ENCODE results near the gene RANGRF.
A peak's percentile ranks its signal among the peaks of the same experiment; 100 is the strongest.
"Not testable (repeated sequence)": the region's sequence is repeated elsewhere in the genome, so short reads cannot be mapped to it uniquely, and the experiment has no call there.

The RANGRF gene, protein sequence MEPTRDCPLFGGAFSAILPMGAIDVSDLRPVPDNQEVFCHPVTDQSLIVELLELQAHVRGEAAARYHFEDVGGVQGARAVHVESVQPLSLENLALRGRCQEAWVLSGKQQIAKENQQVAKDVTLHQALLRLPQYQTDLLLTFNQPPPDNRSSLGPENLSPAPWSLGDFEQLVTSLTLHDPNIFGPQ

DNA sequence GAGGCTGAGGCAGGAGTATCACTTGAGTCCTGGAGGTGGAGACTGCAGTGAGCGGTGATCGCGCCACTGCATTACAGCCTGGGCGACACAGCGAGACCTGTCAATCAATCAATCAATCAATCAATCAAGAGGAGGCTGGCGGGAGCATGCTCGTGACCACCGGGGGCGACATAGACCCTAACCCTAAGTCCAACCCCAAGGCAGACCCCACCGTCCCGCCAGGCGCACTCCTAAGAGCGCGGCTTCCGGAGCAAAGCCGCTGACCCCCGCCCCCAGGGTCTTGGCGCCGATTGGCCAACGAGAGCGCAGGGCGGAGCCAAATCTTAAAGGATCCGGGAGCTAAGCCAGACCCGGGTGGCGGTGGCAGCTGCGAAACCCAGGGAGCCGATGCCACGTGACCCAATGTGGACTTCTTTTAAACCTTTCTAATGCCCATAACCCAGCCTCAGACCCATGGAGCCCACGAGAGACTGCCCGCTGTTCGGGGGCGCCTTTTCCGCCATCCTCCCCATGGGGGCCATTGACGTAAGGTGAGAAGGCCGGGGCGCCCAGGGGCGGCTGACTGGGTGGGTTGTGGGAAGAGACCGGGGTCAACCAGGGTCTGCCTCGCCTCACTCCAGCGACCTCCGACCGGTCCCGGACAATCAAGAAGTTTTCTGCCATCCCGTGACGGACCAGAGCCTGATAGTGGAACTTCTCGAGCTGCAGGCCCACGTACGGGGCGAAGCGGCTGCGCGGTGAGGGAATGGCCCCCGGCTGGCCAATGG, at the start of gene RANGRF:
TSS of gene RANGRF (plus strand) at position 335 of the 767 bp plus-strand sequence. CDS start at position 454, 119 bp downstream.
- DNase-seq, result peak; percentile 86

DNA sequence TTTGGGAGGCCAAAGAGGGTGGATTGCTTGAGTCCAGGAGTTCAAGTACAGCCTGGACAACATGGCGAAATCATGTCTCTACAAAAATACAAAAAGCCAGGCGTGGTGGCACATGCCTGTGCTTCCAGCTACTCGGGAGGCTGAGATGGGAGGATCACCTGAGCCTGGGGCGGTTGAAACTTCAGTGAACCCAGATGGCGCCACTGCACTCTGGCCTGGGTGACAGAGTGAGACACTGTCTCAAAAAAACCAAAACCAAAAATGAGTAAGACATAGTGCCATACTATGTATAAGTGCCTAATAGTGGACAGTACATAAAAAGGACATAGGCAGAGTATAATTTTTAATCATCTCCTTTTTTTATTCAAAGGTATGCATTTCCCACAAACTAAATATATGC, 44.6 kb upstream of the RANGRF start:
- peak; percentile 44 for DNase-seq

DNA sequence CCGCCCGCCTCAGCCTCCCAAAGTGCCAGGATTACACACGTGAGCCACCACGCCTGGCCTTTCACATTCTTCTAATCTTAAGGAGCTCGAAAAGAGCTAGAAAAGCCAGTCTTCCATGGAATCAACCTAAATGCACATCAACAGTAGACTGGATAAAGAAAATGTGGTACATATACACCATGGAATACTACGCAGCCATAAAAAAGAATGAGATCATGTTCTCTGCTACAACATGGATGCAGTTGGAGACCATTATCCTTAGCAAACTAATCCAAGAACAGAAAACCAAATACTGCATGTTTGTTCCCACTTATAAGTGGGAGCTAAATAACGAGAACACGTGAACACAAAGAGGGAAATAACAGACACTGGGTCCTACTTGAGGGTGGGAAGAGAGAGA, 43.7 kb upstream of the RANGRF start:
- DNase-seq, result no peak

DNA sequence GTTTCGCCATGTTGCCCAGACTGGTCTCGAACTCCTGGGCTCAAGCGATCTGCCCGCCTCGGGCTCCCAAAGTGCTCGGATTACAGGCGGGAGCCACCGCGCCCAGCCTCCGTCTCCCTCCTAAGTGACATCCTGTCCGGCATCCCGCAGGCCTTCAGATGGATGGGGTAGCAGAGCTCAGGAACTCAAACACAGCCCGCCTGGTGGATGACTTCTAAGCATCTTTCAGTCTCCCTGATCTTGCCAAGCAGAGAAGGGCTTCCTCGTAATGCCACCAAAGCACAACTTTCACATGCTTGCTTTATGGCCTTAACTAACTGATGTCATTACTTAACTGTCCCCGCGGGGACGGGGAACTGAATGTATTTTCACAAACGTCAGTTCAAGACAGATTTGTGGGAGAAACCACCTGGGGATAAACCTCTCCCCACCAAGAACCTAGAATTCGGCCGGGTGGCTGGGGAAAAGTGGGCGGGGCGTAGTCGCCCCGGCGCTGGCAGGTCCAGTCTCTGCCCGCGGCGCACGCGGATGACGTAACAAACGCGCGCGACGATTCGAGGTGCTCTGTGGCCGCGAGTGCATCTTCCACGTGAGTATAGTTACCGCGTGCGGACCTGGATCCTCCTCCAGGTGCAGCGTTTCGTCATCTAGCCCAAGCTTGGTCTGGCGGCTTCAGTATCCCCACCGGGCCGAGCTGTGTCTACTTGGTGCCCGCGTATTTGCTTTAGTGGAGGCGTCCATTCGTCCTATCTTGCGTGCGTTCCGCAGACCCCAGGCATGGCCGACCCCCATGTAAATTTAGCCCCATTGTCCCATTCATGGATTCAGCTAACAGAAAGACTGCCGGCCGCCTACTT, 39.5 kb upstream of the RANGRF start, which contains the start of gene PFAS:
TSS of gene PFAS (plus strand) at position 539 of the 857 bp plus-strand sequence. CDS start 4,649 bp downstream, outside the sequence.
- DNase-seq, result peak; percentile 95

DNA sequence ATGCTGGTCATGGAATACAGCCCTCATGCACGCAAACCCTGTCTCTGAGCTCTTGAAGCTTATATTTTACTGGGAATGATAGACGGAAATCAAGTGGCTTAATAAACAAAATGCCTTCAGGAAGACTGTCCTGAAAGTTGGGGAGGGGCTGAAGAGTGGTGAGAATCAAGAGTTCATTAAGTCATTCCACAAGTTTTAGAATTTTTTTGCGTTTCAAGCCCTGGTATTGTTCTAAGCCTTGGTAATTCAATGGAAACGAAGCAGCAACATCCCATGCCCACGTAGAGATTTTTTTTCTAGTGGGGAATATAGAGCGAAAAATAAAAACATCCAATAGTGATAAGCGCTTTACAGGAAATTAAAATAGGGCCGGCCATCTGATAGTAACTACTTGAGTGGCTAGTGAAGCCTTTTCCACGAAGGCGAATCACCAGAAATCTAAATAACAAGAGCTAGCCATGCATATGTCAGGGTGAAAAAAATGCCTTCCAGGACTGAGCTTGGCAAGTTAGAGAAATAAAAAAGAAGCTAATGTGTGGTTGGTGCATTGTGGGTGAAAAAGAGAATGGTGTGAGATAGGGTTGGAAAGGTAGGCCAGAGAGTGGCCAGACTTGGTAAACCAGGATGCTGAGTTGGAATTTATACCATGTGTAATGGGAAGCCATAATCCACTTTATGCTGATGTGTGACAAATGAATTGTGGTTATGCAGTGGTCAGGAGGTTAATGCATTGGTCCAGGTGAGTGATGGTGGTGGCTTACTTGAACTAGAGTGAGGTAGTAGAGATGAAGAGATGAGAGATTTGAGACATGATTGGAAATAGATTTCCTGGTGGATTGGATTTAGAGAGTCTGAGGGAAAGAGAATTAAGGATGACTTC, 38.6 kb upstream of the RANGRF start:
- DNase-seq, result no peak

DNA sequence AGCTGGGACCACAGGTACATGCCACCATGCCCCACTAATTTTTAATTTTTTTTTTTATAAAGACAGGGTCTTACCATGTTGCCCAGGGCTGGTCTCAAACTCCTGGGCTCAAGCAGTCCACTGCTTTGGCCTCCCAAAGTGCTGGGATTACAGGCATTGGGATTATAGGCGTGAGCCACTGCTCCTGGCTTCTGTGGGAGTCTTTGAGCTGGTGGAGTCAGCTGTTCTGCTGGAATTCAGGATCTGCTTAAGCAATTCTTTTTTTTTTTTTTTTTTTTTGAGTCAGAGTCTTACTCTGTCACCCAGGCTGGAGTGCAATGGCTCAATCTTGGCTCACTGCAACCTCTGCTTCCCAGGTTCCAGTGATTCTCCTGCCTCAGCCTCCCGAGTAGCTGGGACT, 37.1 kb upstream of the RANGRF start:
- not testable (repeated sequence) for DNase-seq

DNA sequence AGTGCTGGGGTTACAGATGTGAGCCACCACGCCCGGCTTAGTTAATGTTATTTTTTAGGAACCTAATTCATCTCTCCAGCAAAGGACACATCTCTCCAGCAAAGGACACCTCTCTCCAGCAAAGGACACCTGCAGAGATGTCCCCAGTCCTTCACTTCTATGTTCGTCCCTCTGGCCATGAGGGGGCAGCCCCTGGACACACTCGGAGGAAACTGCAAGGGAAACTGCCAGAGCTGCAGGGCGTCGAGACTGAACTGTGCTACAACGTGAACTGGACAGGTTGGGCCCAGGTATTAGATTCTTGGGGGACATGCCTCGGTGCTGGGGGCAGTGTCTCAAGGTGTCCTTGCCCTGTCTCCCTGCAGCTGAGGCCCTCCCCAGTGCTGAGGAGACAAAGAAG, 34.7 kb upstream of the RANGRF start:
- DNase-seq, result no peak

DNA sequence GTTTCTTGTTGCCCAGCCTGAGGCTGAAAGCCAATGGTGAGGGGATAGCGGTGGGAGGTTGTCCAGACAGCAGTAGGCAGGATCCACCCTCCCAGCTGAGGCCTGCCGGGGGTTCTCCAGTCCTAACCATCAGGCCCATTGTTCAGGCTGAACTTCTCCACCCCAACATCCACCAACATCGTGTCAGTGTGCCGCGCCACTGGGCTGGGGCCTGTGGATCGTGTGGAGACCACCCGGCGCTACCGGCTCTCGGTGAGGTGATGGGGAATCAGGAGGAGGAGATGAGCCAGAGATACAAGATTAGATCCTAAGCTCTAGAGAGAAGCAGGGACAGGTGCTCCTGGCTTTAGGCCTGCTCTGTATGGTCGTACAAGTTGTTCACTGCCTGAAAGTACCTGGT, 33.6 kb upstream of the RANGRF start:
- no peak for DNase-seq

DNA sequence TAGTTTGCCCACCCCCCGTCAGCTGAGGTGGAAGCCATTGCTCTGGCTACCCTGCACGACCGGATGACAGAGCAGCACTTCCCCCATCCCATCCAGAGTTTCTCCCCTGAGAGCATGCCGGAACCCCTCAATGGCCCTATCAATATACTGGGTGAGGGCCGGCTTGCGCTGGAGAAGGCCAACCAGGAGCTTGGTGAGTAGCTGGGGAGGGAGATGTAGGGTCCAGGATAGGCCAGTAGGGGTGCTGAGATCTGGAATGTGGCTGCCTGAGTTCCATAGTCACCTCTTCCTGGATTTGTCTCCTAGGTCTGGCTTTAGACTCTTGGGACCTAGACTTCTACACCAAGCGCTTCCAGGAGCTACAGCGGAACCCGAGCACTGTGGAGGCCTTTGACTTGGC, 33.0 kb upstream of the RANGRF start:
- no peak for DNase-seq

DNA sequence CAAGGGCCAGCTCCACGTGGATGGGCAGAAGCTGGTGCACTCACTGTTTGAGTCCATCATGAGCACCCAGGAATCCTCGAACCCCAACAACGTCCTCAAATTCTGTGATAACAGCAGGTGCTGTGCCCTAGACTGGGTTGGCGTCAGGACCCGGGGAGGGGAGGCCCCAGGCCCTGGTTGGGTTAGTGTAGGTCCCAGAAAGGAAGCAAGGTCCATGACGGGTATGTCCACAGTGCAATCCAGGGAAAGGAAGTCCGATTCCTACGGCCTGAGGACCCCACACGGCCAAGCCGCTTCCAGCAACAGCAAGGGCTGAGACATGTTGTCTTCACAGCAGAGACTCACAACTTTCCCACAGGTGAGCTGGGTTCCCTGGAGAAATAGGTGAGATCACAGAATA, 32.2 kb upstream of the RANGRF start:
- DNase-seq, result no peak

DNA sequence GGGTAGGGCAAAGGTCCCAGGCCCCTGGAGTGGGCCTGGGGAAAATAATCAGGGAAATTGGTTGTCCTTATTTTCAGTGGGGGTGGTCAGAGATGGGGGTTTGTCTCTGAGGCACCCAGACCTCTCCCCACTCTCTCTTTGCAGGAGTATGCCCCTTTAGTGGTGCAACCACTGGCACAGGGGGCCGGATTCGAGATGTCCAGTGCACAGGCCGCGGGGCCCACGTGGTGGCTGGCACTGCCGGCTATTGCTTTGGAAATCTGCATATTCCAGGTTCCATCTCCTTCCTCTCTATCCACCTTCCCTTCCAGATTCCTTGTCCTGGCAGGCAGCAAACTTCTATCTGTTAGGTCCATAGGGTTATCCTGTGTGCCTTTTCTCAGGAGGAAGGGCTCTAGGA, 31.8 kb upstream of the RANGRF start:
- DNase-seq, result no peak

DNA sequence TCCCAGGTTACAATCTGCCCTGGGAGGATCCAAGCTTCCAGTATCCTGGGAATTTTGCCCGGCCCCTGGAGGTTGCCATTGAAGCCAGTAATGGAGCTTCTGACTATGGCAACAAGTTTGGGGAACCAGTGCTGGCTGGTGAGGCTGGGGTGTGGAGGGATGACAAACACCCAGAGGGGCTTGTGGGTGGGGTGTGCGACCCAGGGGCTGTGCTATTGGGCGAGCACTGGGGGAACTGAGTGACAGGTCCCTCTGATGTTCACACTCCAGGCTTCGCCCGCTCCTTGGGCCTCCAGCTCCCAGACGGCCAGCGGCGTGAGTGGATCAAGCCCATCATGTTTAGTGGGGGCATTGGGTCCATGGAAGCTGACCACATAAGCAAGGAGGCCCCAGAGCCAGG, 30.7 kb upstream of the RANGRF start:
- no peak for DNase-seq

DNA sequence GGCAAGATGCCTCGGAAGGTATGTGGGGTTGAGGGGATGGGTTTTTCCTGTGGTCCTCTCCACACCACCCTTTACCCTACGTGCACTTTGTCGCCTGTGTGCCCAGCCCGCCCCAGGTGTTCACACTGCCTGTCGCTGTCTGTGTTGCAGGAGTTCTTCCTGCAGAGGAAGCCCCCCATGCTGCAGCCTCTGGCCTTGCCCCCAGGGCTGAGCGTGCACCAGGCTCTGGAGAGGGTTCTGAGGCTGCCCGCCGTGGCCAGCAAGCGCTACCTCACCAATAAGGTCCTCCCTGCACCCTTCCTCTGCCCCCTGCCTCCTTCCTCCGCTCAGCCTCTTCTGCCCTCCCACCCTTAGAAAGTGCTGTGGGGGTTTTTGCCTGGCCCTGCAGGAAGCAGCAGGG, 24.1 kb upstream of the RANGRF start:
- DNase-seq, result no peak

DNA sequence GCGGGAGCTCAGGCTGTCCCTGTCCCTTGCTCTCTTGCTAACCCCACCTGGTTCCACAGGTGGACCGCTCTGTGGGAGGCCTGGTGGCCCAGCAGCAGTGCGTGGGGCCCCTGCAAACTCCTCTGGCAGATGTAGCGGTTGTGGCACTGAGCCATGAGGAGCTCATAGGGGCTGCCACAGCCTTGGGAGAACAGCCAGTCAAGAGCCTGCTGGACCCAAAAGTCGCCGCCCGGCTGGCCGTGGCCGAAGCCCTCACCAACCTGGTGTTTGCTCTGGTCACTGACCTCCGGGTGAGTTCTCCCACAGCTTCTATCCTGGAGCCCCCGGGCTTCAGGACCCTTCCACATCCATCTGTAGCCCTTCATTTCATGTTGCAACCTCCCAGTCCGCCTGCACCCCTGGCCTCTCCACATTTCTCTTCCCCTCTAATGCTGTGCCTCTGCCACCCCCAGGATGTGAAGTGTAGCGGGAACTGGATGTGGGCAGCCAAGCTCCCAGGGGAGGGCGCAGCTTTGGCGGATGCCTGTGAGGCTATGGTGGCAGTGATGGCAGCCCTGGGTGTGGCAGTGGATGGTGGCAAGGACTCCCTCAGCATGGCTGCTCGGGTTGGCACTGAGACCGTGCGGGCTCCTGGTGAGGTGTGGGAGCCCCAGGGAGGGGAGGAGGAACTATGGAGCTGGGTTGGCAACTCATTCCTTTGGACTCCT, 23.5 kb upstream of the RANGRF start:
- no peak for DNase-seq

DNA sequence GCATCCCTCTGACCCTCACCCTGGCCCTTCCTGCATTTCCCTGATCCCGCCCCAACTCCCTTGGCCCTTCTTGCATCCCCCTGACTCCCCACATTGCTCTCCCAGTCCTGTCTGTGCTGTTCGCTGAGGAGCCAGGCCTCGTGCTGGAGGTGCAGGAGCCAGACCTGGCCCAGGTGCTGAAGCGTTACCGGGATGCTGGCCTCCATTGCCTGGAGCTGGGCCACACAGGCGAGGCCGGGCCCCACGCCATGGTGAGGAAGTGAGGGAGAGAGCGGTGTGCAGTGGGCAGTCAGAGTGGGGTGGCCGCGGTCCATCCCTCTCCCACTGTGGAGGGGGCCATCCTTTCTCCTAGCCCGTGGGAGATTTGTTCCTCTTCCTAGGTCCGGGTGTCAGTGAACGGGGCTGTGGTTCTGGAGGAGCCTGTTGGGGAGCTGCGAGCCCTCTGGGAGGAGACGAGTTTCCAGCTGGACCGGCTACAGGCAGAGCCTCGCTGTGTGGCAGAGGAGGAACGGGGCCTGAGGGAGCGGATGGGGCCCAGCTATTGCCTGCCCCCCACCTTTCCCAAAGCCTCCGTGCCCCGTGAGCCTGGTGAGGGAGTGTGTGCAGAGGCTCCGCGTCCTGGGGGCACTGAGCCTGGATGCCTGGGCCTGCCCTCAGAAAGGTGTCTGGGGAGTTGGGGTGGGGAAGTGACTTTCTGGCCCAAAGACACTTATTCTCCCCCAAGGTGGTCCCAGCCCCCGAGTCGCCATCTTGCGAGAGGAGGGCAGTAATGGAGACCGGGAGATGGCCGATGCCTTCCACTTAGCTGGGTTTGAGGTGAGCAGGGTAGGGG, 21.6 kb upstream of the RANGRF start:
- no peak for DNase-seq

DNA sequence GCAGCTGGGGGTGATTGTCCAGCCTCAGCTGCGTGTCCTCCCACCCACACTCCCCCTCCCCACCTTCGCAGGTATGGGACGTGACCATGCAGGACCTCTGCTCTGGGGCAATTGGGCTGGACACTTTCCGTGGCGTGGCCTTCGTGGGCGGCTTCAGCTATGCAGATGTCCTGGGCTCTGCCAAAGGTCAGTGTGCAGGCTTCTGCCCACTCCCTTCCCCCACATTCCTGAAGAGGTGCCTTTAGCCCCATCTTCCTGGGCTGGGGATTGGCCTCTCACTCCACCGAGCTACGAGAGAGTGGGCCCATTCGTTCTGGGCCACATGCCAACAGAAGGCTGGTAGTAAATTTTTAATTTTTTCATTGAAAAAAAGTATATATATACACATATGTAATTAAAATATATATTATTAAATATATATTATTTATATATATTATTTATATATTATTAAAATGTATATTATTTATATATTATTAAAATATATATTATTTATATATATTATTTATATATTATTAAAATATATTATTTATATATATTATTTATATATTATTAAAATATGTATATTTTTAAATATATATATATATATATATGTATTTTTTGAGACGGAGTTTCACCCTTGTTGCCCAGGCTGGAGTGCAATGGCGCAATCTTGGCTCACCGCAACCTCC, 20.9 kb upstream of the RANGRF start:
- no peak for DNase-seq

DNA sequence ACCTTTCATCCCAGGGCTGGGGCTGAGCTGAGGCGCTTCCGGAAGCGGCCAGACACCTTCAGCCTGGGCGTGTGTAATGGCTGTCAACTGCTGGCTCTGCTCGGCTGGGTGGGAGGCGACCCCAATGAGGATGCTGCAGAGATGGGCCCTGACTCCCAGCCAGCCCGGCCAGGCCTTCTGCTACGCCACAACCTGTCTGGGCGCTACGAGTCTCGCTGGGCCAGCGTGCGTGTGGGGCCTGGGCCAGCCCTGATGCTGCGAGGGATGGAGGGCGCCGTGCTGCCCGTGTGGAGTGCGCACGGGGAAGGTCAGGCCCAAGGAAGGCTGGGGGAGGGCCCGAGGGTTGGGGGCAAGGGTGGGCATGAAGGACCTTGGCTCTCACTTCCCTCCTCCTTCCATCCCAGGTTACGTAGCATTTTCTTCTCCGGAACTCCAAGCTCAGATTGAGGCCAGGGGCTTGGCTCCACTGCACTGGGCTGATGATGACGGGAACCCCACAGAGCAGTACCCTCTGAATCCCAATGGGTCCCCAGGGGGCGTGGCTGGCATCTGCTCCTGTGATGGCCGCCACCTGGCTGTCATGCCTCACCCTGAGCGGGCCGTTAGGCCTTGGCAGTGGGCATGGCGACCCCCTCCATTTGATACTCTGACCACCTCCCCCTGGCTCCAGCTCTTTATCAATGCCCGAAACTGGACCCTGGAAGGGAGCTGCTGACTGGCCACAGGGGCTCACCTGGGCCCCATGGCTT, 19.7 kb upstream of the RANGRF start:
- no peak for DNase-seq

DNA sequence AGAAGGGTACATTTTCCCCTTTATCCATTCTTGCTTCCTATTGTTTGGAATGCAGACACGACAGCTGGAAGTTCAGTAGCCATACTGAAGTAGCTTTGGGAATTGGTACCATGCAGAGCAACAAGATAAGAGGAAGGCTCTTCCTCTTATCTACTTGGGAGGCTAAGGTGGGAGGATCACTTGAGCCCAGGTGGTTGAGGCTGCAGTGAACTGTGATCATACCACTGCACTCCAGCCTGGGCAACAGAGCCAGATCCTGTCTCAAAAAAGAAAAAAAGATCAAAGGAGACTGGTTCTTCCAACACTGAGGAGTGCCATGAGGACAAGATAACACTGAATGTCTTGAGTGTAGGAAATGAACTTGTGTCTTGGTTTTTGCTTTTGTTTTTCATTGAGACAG, 16.0 kb upstream of the RANGRF start:
- DNase-seq, result no peak

DNA sequence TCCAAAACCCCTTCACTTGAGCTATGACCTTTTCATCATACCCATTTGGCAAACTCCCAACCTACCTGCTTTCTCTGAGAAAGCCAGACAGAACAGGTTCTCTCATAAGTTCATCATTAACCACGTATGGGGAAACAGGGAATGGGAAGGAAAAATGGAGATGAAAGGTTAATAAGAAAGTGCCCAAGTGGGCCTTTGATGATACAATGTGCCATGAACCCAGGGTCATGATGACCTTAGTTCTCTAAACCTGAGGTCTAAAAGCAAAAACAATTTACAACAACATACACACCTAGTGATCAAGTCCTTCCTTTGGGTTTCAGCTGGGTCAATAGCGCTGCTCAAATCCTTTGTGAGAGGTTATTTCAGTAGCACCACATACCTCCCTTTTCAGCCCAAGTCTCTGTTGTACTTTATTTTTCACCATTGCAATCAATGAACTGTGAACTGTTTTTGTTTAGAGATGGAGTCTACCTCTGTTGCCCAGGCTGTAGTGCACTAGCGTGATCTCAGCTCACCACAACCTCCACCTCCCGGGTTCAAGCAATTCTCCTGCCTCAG, 14.5 kb upstream of the RANGRF start:
- DNase-seq, result no peak

All from CD4-positive, alpha-beta T cell treated with Interleukin-6 for 4 hours (primary cell).